GM23338 (cell line): ENCODE measurements around the gene UCK1. TPM values are rescaled to one million over a fixed set of nuclear protein-coding genes. Genes with fewer than 3 reads are reported as not detected.

Experiments used
- ATAC-seq: fragments of 200-7000 bp; cut with Tn5 transposase; 3 replicates; pipeline ENCODE4 v1.9.1; 2020
- DNase-seq: peaks from one replicate; pipeline ENCODE4 v3.0.0-alpha.2; 2015; ENCODE audit warnings: low spot score
- H2AFZ ChIP-seq: fragments of 200-600 bp; sonication (generic); 2 replicates; pipeline ENCODE4 v1.8.0; 2016; ENCODE audit warnings: antibody characterized with exemption, mild to moderate bottlenecking, moderate library complexity
- H3F3A ChIP-seq: fragments of 200-600 bp; sonication (generic); replicated peaks from 2 replicates; pipeline ENCODE4 v1.8.0; 2017; ENCODE audit warnings: antibody characterized with exemption, mixed run types, low read depth
- H3K27ac ChIP-seq: fragments of 200-600 bp; sonication (generic); 2 replicates; pipeline ENCODE4 v1.6.1; 2016; ENCODE audit warnings: low read depth
- H3K27me3 ChIP-seq: fragments of 200-600 bp; sonication (generic); 2 replicates; pipeline ENCODE4 v1.8.0; 2016; ENCODE audit warnings: mild to moderate bottlenecking, mixed run types, moderate library complexity; ENCODE audit not compliant: insufficient read depth
- H3K36me3 ChIP-seq: fragments of 200-600 bp; sonication (generic); 2 replicates; pipeline ENCODE4 v1.8.0; 2016; ENCODE audit warnings: mild to moderate bottlenecking; ENCODE audit not compliant: insufficient read depth
- H3K4me1 ChIP-seq: fragments of 200-600 bp; sonication (generic); 2 replicates; pipeline ENCODE4 v1.8.0; 2016; ENCODE audit warnings: mild to moderate bottlenecking, moderate library complexity; ENCODE audit not compliant: insufficient read depth
- H3K4me2 ChIP-seq: fragments of 200-600 bp; sonication (generic); 2 replicates; pipeline ENCODE4 v1.7.1; 2017; ENCODE audit warnings: mixed run types
- H3K4me3 ChIP-seq: fragments of 200-600 bp; sonication (generic); 2 replicates; pipeline ENCODE4 v1.6.1; 2016; ENCODE audit warnings: mixed run types
- H3K79me2 ChIP-seq: fragments of 200-600 bp; sonication (generic); replicated peaks from 2 replicates; pipeline ENCODE4 v1.8.0; 2017; ENCODE audit warnings: mild to moderate bottlenecking; ENCODE audit not compliant: insufficient read depth
- H3K9me2 ChIP-seq: fragments of 200-600 bp; sonication (generic); 2 replicates; pipeline ENCODE4 v1.8.0; 2017; ENCODE audit not compliant: insufficient read depth
- H4K20me1 ChIP-seq: fragments of 200-600 bp; sonication (generic); replicated peaks from 2 replicates; pipeline ENCODE4 v1.8.0; 2017; ENCODE audit warnings: mild to moderate bottlenecking; ENCODE audit not compliant: insufficient read depth
- H3K27ac Mint-ChIP-seq: 2 replicates; pipeline ENCODE4 v1.8.0; 2020; ENCODE audit warnings: inconsistent platforms, mild to moderate bottlenecking, moderate library complexity, mixed read lengths
- H3K27me3 Mint-ChIP-seq: 3 replicates; pipeline ENCODE4 v1.8.0; 2022; ENCODE audit warnings: low read depth, mild to moderate bottlenecking, moderate library complexity, mixed read lengths, inconsistent platforms; ENCODE audit not compliant: insufficient read depth, poor library complexity
- H3K36me3 Mint-ChIP-seq: 3 replicates; pipeline ENCODE4 v1.8.0; 2021; ENCODE audit warnings: low read depth, mild to moderate bottlenecking, inconsistent platforms, moderate library complexity, mixed read lengths
- H3K4me1 Mint-ChIP-seq: 3 replicates; pipeline ENCODE4 v1.8.0; 2020; ENCODE audit warnings: mild to moderate bottlenecking, inconsistent platforms, mixed read lengths
- H3K4me3 Mint-ChIP-seq: 3 replicates; pipeline ENCODE4 v1.8.0; 2021; ENCODE audit warnings: moderate library complexity, mild to moderate bottlenecking, inconsistent platforms, mixed read lengths
- H3K9me3 Mint-ChIP-seq: 3 replicates; pipeline ENCODE4 v1.8.0; 2020; ENCODE audit warnings: moderate library complexity, mild to moderate bottlenecking, inconsistent platforms, mixed read lengths
- CREB1 ChIP-seq: fragments of 250-450 bp; sonication (Bioruptor Pico); IDR thresholded peaks from 2 replicates; pipeline ENCODE4 v1.5.0; 2020; ENCODE audit warnings: low read depth, mild to moderate bottlenecking, moderate library complexity
- ETS1 ChIP-seq: IDR thresholded peaks from 2 replicates; pipeline ENCODE4 v1.6.1; 2016; ENCODE audit warnings: antibody characterized with exemption
- EZH2 ChIP-seq: fragments of 200-600 bp; sonication (generic); IDR thresholded peaks from one replicate; pipeline ENCODE4 v1.8.0; 2017; ENCODE audit warnings: antibody characterized with exemption, mild to moderate bottlenecking, low read depth; ENCODE audit not compliant: unreplicated experiment
- EZH2phosphoT487 ChIP-seq: fragments of 200-600 bp; sonication (generic); IDR thresholded peaks from one replicate; pipeline ENCODE4 v1.8.1; 2018; ENCODE audit warnings: antibody characterized with exemption; ENCODE audit not compliant: unreplicated experiment
- JUNB ChIP-seq: IDR thresholded peaks from one replicate; pipeline ENCODE4 v1.6.1; 2016; ENCODE audit warnings: antibody characterized with exemption; ENCODE audit not compliant: unreplicated experiment
- NANOG ChIP-seq: IDR thresholded peaks from 2 replicates; pipeline ENCODE4 v1.6.1; 2016; ENCODE audit warnings: antibody characterized with exemption, borderline replicate concordance
- POLR2AphosphoS5 ChIP-seq: IDR thresholded peaks from 2 replicates; pipeline ENCODE4 v1.6.1; 2016; ENCODE audit warnings: antibody characterized with exemption, low read depth
- REST ChIP-seq: IDR thresholded peaks from one replicate; pipeline ENCODE4 v1.6.1; 2018; ENCODE audit warnings: antibody characterized with exemption; ENCODE audit not compliant: unreplicated experiment
- STAT1 ChIP-seq: IDR thresholded peaks from one replicate; pipeline ENCODE4 v1.6.1; 2016; ENCODE audit warnings: antibody characterized with exemption; ENCODE audit not compliant: unreplicated experiment
- ZNF114 ChIP-seq: fragments of 250-450 bp; sonication (Bioruptor Pico); IDR thresholded peaks from 2 replicates; pipeline ENCODE4 v1.5.0; 2020; ENCODE audit warnings: mild to moderate bottlenecking, moderate library complexity
- ZNF331 ChIP-seq: fragments of 250-450 bp; sonication (Bioruptor Pico); IDR thresholded peaks from 2 replicates; pipeline ENCODE4 v1.5.0; 2020; ENCODE audit warnings: low read depth, mild to moderate bottlenecking, moderate library complexity
- polyA plus RNA-seq: library from polyadenylated mRNA; unstranded; fragments of >200 nt; fragmentation: Nextera tagmentation; extraction: Ambion mirVana; gene quantifications from 2 replicates; pipeline ENCODE4 v1.2.1, GENCODE V29; 2016
- total RNA-seq: library from RNA; depleted of rRNA; stranded (reverse); fragments of >200 nt; shearing (Covaris generic); gene quantifications from 2 replicates; pipeline ENCODE4 v1.2.3, GENCODE V29; 2014
- TF ChIP-seq, protein P1 (sequence below), 2 experiments: fragments of 200-600 bp in 1 of 2; sonication (generic) in 1 of 2; conservative IDR thresholded peaks; 2 replicates each; pipeline versions ENCODE4 v1.5.1 to v1.6.1; 2016 to 2017; ENCODE audit warnings: antibody characterized with exemption in 2 of 2, low read depth in 2 of 2, mild to moderate bottlenecking in 2 of 2, moderate library complexity in 1 of 2
- TF ChIP-seq, protein P2 (sequence below): fragments of 250-450 bp; sonication (Bioruptor Pico); IDR thresholded peaks from 2 replicates; pipeline ENCODE4 v1.5.0; 2020; ENCODE audit warnings: mild to moderate bottlenecking, moderate library complexity

The UCK1 gene
- total and polyA plus RNA-seq, 2 experiments from 2014 or later, result 23.4 to 35.9 TPM

GRCh38 chr9:131480258-131480657 lies 50.8 kb downstream of the UCK1 start:
- Histone ChIP-seq H3K4me1 (no peaks in the 10 kb centered on the region), H3K4me2 (no peak overlapping the region), H3K27me3 (no peaks in the 10 kb centered on the region), H3K36me3 (peaks cover 68% of the 10 kb centered on the region), H4K20me1 (peaks cover 13% of the 10 kb centered on the region), H3K27ac (no peak overlapping the region), H3K9me2 (no peaks in the 10 kb centered on the region), H2AFZ (no peak overlapping the region), H3K79me2 (peaks cover 27% of the 10 kb centered on the region), H3K4me3 (no peak overlapping the region), H3F3A (peaks cover 48% of the 10 kb centered on the region)
- Mint-ChIP-seq H3K27me3 (peaks cover 37% of the 10 kb centered on the region), H3K4me3 (no peak overlapping the region), H3K27ac (no peak overlapping the region), H3K4me1 (0 out of 3 replicates have a peak, but pooled peaks cover 2% of the 10 kb centered on the region), H3K36me3 (peaks cover 96% of the 10 kb centered on the region), H3K9me3 (no peaks in the 10 kb centered on the region)
- DNase-seq, result no peak
- no peak for ATAC-seq
- TF ChIP-seq, protein P1, sequence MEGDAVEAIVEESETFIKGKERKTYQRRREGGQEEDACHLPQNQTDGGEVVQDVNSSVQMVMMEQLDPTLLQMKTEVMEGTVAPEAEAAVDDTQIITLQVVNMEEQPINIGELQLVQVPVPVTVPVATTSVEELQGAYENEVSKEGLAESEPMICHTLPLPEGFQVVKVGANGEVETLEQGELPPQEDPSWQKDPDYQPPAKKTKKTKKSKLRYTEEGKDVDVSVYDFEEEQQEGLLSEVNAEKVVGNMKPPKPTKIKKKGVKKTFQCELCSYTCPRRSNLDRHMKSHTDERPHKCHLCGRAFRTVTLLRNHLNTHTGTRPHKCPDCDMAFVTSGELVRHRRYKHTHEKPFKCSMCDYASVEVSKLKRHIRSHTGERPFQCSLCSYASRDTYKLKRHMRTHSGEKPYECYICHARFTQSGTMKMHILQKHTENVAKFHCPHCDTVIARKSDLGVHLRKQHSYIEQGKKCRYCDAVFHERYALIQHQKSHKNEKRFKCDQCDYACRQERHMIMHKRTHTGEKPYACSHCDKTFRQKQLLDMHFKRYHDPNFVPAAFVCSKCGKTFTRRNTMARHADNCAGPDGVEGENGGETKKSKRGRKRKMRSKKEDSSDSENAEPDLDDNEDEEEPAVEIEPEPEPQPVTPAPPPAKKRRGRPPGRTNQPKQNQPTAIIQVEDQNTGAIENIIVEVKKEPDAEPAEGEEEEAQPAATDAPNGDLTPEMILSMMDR (conservative IDR thresholded peaks at IDR 0.05; ENCODE audit: low read depth in 2 of 2), result no peak
- no peak for TF ChIP-seq EZH2phosphoT487
- no peak for TF ChIP-seq NANOG
- TF ChIP-seq STAT1, result no peak
- no peak for TF ChIP-seq REST
- no peak for TF ChIP-seq EZH2
- TF ChIP-seq ZNF114, result no peak
- TF ChIP-seq POLR2AphosphoS5, result no peak
- TF ChIP-seq JUNB, result no peak
- no peak for TF ChIP-seq ZNF331
- TF ChIP-seq ETS1, result no peak
- TF ChIP-seq CREB1 (CRISPR knock-in tag), result no peak
- TF ChIP-seq, protein P2, sequence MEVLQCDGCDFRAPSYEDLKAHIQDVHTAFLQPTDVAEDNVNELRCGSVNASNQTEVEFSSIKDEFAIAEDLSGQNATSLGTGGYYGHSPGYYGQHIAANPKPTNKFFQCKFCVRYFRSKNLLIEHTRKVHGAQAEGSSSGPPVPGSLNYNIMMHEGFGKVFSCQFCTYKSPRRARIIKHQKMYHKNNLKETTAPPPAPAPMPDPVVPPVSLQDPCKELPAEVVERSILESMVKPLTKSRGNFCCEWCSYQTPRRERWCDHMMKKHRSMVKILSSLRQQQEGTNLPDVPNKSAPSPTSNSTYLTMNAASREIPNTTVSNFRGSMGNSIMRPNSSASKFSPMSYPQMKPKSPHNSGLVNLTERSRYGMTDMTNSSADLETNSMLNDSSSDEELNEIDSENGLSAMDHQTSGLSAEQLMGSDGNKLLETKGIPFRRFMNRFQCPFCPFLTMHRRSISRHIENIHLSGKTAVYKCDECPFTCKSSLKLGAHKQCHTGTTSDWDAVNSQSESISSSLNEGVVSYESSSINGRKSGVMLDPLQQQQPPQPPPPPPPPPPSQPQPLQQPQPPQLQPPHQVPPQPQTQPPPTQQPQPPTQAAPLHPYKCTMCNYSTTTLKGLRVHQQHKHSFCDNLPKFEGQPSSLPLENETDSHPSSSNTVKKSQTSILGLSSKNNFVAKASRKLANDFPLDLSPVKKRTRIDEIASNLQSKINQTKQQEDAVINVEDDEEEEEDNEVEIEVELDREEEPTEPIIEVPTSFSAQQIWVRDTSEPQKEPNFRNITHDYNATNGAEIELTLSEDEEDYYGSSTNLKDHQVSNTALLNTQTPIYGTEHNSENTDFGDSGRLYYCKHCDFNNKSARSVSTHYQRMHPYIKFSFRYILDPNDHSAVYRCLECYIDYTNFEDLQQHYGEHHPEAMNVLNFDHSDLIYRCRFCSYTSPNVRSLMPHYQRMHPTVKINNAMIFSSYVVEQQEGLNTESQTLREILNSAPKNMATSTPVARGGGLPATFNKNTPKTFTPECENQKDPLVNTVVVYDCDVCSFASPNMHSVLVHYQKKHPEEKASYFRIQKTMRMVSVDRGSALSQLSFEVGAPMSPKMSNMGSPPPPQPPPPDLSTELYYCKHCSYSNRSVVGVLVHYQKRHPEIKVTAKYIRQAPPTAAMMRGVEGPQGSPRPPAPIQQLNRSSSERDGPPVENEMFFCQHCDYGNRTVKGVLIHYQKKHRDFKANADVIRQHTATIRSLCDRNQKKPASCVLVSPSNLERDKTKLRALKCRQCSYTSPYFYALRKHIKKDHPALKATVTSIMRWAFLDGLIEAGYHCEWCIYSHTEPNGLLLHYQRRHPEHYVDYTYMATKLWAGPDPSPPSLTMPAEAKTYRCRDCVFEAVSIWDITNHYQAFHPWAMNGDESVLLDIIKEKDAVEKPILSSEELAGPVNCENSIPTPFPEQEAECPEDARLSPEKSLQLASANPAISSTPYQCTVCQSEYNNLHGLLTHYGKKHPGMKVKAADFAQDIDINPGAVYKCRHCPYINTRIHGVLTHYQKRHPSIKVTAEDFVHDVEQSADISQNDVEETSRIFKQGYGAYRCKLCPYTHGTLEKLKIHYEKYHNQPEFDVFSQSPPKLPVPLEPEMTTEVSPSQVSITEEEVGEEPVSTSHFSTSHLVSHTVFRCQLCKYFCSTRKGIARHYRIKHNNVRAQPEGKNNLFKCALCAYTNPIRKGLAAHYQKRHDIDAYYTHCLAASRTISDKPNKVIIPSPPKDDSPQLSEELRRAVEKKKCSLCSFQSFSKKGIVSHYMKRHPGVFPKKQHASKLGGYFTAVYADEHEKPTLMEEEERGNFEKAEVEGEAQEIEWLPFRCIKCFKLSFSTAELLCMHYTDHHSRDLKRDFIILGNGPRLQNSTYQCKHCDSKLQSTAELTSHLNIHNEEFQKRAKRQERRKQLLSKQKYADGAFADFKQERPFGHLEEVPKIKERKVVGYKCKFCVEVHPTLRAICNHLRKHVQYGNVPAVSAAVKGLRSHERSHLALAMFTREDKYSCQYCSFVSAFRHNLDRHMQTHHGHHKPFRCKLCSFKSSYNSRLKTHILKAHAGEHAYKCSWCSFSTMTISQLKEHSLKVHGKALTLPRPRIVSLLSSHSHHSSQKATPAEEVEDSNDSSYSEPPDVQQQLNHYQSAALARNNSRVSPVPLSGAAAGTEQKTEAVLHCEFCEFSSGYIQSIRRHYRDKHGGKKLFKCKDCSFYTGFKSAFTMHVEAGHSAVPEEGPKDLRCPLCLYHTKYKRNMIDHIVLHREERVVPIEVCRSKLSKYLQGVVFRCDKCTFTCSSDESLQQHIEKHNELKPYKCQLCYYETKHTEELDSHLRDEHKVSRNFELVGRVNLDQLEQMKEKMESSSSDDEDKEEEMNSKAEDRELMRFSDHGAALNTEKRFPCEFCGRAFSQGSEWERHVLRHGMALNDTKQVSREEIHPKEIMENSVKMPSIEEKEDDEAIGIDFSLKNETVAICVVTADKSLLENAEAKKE, result no peak
